ENCODE results near the gene MXD1.
"Not testable (repeated sequence)": the region's sequence is repeated elsewhere in the genome, so short reads cannot be mapped to it uniquely, and the experiment has no call there.

The MXD1 gene, protein sequence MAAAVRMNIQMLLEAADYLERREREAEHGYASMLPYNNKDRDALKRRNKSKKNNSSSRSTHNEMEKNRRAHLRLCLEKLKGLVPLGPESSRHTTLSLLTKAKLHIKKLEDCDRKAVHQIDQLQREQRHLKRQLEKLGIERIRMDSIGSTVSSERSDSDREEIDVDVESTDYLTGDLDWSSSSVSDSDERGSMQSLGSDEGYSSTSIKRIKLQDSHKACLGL

DNA sequence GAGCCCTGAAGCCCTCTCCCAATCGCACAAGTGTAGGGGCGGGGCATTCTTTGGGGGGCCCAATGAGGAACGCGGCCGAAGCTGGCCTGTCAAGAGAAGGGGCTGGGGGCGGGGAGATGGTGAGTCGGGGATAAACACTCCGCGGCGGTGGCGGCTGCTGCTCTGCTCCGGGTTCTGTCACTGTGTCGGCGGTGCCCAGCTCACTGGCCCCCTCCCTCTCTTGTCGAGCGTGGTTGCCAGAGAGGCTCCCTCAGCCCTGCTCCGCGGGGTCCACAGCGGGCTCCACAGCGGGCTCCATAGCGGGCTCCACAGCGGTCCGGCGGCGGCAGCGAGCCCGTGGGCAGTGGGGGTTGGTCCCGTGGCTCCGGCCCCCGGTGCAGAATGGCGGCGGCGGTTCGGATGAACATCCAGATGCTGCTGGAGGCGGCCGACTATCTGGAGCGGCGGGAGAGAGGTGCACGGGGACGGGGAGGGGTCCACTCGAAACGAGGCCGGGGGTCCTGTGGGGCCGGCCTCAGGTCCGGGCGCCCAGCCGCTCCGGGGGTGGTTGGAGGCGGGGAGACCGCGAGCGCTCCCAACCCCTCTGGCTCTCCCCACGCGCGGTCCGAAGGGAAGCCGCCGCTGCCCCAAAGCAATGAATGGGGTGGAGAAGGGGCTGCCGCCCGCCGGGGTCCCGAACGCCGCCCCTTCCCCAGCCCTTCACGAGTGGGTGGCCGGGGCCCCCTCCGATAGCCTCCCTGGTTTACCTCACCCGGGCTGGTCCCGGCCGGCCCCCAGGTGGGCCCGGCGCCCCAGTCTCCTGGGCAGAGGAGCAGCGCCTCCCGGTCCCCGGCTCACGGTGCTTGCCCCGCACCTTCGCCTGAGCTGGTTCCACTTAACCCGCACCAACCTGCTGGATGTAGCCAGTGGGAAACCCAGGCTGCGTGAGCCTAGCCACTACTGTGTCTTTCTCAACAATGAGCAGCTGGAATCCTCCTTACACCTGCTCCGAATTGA is at the start of gene MXD1:
MXD1 (plus strand) TSS at position 160 of the 996 bp plus-strand sequence; CDS start at position 382, 222 bp downstream.
- DNase-seq (ENCODE audit: low read depth): no peak

GRCh38 chr2:69888451-69888850 is 26.5 kb upstream of the MXD1 start:
- no peak for DNase-seq (ENCODE audit: low read depth)

GRCh38 chr2:69889302-69889701 is 25.6 kb upstream of the MXD1 start:
- no peak for DNase-seq (ENCODE audit: low read depth)

DNA sequence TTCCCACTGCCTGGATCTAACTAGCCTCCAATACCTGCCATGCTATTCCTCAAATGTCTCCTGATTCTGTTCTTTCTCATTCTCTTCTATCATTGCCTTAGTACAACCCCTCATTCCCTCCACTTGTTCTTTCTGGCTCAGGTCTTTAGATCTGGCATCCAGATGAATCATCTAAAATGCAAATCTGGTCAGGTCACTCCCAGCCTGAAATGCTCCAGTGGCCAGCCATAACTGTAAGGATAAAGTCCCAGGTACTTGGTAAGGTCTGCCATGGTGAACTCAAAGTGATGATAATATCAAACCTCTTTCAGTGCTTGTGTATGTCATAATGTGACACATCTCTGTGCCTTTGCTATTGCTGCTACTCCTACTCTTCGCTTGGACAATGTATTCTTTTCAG is 24.0 kb upstream of the MXD1 start:
- DNase-seq (ENCODE audit: low read depth): no peak

GRCh38 chr2:69892838-69893424 is 22.0 kb upstream of the MXD1 start:
- DNase-seq (ENCODE audit: low read depth): not testable (repeated sequence)

GRCh38 chr2:69893684-69894551 is 21.0 kb upstream of the MXD1 start, which contains the start of gene SNRNP27:
Gene SNRNP27 (plus strand): TSS chr2:69893956. CDS start chr2:69893985, 29 bp downstream.
- peak; percentile 73 for DNase-seq (ENCODE audit: low read depth)

DNA sequence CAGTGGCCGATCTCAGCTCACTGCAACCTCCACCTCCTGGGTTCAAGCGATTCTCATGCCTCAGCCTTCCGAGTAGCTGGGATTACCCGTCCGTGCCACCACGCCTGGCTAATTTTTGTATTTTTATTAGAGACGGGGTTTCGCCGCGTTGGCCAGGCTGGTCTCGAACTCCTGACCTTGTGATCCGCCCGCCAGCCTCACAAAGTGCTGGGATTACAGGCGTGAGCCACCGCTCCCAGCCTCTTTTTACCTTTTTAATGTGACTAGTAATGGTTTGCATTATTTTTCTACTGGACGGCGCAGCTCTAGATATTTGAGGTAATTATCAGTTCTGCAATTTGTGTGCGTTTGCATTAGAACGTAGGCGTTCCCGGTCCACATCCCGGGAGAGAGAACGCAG is 20.2 kb upstream of the MXD1 start:
- not testable (repeated sequence) for DNase-seq (ENCODE audit: low read depth)

GRCh38 chr2:69902213-69902922 is 12.5 kb upstream of the MXD1 start:
- no peak for DNase-seq (ENCODE audit: low read depth)

GRCh38 chr2:69907216-69907615 is 7.7 kb upstream of the MXD1 start:
- no peak for DNase-seq (ENCODE audit: low read depth)

GRCh38 chr2:69911985-69912563 is 2.8 kb upstream of the MXD1 start:
- DNase-seq (ENCODE audit: low read depth): no peak

- peak; percentile 100 for DNase-seq (ENCODE audit: low read depth)
Observed at GRCh38 chr2:69914164-69914949, 552 bp upstream of the MXD1 start.

GRCh38 chr2:69916106-69916505 is 1.2 kb downstream of the MXD1 start:
- no peak for DNase-seq (ENCODE audit: low read depth)

DNA sequence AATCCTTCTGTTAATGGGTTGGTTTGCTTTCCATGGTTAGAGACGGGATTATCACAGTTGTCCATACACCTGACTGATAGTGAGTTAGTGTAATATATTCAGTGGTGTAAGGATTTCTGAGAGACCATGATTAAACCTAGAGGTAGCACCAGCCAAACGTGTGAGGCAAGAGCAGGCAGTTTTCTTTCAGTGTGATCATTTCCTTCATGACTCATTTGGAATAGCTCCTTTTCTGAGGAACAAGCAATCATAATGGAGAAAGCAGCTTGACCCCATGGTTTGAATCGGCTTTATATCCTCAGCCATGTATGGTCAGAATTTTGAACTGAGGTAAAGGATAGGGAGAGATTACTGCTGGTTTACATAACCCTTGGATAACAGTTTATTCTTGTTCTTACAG is 2.9 kb downstream of the MXD1 start:
- DNase-seq (ENCODE audit: low read depth): peak; percentile 81

DNA sequence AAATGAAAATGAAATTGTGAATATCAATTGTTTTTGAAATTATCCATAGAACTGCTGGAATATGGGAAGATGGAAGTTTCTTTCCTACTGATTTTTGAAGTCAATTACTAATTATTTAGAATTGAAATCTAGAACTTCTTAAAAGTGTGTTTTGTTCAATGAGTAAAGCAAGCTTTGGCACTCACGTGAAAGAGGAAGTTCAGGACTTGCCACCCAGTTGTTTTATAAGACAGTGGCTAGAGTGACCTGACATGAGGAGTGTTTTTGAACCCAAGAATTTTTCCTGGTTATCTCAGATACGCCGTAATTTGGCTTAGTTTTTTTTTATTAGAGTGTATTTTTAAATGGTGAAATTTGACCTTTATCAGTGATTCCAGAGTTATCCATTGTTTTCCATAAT is 3.5 kb downstream of the MXD1 start:
- DNase-seq (ENCODE audit: low read depth): no peak

GRCh38 chr2:69923116-69923515 is 8.2 kb downstream of the MXD1 start:
- no peak for DNase-seq (ENCODE audit: low read depth)

DNA sequence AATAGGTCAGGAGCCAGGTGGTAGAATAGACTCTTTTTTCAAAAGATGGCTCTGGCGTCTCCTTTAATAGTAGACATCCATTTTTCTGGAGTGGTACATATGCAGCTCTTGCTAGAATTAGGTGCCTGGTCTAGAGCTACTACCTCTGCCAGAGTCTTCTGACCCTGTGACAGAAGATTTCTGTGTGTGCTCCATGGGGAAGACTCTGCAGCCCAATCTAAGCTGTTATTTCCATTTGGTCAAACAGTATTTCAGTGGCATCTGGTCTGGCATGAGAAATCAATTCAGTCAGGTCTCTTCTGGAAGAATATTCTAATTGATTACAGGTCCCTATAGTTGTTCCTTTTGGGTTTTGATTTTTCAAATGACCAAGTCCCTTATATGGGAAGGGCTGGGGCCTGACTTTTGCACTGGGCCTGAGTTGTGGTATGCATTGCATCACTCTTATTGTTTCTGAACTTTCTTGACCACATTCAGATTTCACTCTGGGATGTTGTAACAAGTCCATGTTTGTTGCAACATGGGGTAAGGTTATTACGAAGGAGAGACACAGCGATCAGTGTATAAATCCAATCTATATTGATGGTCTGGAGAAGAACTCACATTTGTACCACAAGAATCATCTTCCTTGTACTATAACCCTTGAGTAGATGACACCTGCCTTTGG is 12.1 kb downstream of the MXD1 start:
- DNase-seq (ENCODE audit: low read depth): peak; percentile 21

- no peak for DNase-seq (ENCODE audit: low read depth)
Observed at GRCh38 chr2:69931832-69932595, 17.1 kb downstream of the MXD1 start.

DNA sequence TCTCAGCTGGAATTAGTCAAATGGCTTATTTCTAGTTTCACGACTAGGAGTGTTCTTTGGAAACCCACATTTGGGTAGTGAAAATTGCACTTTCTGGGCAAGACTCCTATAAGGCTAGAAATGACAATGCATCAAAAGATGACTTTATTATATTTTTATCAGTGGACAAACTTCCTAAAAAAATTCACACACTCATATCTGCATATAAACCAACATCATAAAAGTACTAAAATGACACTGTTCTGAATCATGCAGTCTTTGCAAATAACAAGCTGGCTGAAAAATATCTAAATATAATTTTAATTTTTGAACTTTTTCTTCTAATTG is 17.6 kb downstream of the MXD1 start:
- no peak for DNase-seq (ENCODE audit: low read depth)
